ENCODE results near the gene C2orf42.
"Not testable (repeated sequence)": the region's sequence is repeated elsewhere in the genome, so short reads cannot be mapped to it uniquely, and the experiment has no call there.

Gene C2orf42

DNA sequence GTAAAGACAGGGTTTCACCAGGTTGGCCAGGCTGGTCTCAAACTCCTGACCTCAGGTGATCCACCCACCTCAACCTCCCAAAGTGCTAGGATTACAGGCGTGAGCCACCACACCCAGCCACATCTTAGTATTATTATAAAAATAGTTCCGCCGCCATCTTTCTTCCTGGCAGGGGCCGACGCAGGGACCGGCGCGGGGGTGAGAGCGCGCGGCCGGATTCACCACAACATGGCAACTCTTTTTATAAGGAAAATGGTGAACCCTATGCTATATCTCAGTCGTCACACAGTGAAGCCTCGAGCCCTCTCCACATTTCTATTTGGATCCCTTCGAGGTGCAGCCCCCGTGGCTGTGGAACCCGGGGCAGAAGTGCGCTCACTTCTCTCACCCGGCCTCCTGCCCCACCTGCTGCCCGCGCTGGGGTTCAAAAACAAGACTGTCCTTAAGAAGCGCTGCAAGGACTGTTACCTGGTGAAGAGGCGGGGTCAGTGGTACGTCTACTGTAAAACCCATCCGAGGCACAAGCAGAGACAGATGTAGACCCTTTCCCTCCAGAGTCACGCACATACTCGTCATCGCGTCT is 88.4 kb downstream of the C2orf42 start:
- not testable (repeated sequence) for DNase-seq (ENCODE audit: low spot score)

DNA sequence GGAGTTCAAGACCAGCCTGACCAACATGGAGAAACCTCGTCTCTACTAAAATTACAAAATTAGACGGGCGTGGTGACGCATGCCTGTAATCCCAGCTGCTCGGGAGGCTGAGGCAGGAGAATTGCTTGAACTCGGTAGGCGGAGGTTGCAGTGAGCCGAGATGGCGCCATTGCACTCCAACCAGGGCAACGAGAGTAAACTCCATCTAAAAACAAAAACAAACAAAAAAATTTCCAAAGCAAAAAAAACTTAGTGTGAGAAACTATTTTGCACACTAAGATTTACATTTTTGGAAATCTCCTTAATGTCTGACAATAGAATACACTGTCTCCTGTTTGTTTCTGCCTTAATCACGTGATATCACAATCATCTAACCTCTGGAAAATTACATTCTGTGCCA is 89.1 kb downstream of the C2orf42 start:
- not testable (repeated sequence) for DNase-seq (ENCODE audit: low spot score)

DNA sequence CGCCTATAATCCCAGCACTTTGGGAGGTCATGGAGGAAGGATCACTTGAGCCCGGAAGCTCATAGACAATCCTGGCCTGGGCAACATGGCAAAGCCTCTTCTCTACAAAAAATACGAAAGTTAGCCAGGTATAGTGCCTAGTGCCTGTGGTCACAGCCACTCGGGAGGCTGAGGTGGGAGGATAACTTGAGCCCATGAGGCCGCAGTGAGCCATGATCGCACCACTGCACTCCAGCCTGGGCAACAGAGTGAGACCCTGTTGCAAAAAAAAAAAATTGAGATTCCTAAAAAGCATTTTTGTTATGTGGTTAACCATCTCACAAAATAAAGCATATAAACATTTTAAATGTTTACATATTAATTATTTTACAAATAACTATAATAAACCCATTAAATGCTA is 89.6 kb downstream of the C2orf42 start:
- no peak for DNase-seq (ENCODE audit: low spot score)

Data from hematopoietic multipotent progenitor cell treated with erythropoietin and hydrocortisone succinate and interleukin-3 and kit ligand, for 15 days (in vitro differentiated cells).